Immature natural killer cell (primary cell): Measurements from ENCODE around the gene UBE3B. TPM values are rescaled to one million over a fixed set of nuclear protein-coding genes. Genes with fewer than 3 reads are reported as not detected.

Source experiments
- DNase-seq, 3 donors: peaks; one replicate each; pipeline ENCODE4 v3.0.0; 2022; ENCODE audit warnings: mixed read lengths in 1 of 3
- H3K27ac Mint-ChIP-seq, 6 donors: one replicate each; pipeline ENCODE4 v1.8.0; 2020; ENCODE audit warnings: mixed read lengths in 6 of 6, mild to moderate bottlenecking in 5 of 6, inconsistent platforms in 4 of 6, moderate library complexity in 3 of 6
- H3K27me3 Mint-ChIP-seq, 3 donors: one replicate each; pipeline ENCODE4 v1.8.0; 2020 to 2021; ENCODE audit warnings: low read depth in 3 of 3, mild to moderate bottlenecking in 3 of 3, mixed read lengths in 3 of 3, moderate library complexity in 3 of 3, inconsistent platforms in 1 of 3
- H3K36me3 Mint-ChIP-seq, 3 donors: one replicate each; pipeline ENCODE4 v1.8.0; 2020; ENCODE audit warnings: mixed read lengths in 3 of 3, inconsistent platforms in 2 of 3, mild to moderate bottlenecking in 2 of 3
- H3K4me1 Mint-ChIP-seq, 2 donors: one replicate each; pipeline ENCODE4 v1.8.0; 2020; ENCODE audit warnings: inconsistent platforms in 2 of 2, mild to moderate bottlenecking in 2 of 2, mixed read lengths in 2 of 2, moderate library complexity in 1 of 2
- H3K4me3 Mint-ChIP-seq, 5 donors: one replicate each; pipeline ENCODE4 v1.8.0; 2020; ENCODE audit warnings: mild to moderate bottlenecking in 5 of 5, mixed read lengths in 5 of 5, inconsistent platforms in 3 of 5, moderate library complexity in 3 of 5
- H3K9me3 Mint-ChIP-seq, 6 donors: one replicate each; pipeline ENCODE4 v1.8.0; 2020; ENCODE audit warnings: mild to moderate bottlenecking in 6 of 6, mixed read lengths in 6 of 6, inconsistent platforms in 4 of 6, moderate library complexity in 3 of 6
- polyA plus RNA-seq, 3 donors: library from polyadenylated mRNA; unstranded; fragments of 300-500 nt; fragmentation: Illumina TruSeq; gene quantifications; one replicate each; pipeline ENCODE4 v1.2.3, GENCODE V29; 2021

UBE3B gene
- polyA plus RNA-seq, 3 donors from 2014 or later = 25.3 to 41.2 (median 34.2) TPM

DNA sequence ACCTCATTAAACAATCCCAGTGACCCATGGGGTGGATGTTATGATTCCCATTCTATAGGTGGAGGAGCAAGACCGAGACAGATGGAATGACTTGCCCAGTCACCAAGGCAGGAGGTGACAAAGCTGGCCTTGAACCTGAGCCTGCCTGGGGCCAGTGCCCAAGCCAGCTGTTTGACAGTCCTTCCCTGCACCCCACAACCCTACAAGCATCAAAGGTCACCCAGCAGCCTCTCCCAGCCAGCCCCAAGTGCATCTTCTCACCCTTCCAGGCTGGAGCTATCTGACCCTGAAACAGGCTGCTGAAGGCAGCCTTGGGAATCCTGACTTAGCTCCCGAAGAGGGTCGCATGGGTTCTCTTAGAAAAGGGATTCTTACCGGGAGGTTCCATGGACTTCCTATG is 75.5 kb downstream of the UBE3B start:
- Mint-ChIP-seq H3K27ac (peak overlapping the region in 2 of 6 donors; percentile 4 to 45), H3K4me1 (peaks cover 20 to 23% of the 10 kb centered on the region in 2 donors), H3K27me3 (peaks cover 1 to 2% (median 1%) of the 10 kb centered on the region in 3 donors), H3K36me3 (peaks cover 0 to 4% (median 3%) of the 10 kb centered on the region in 3 donors), H3K4me3 (no peak overlapping the region), H3K9me3 (no peaks in the 10 kb centered on the region)
- DNase-seq = no peak

- H3K4me3 Mint-ChIP-seq = no peak overlapping the region
- peaks cover 0 to 4% (median 3%) of the 10 kb centered on the region in 3 donors for H3K36me3 Mint-ChIP-seq
- H3K9me3 Mint-ChIP-seq = no peaks in the 10 kb centered on the region
- peaks cover 15 to 18% of the 10 kb centered on the region in 2 donors for H3K4me1 Mint-ChIP-seq
- DNase-seq = no peak
- H3K27me3 Mint-ChIP-seq = peaks cover 1 to 2% (median 1%) of the 10 kb centered on the region in 3 donors
- peak overlapping the region in 4 of 6 donors; percentile 3 to 45 (median 24) for H3K27ac Mint-ChIP-seq
Observed at GRCh38 chr12:109553483-109553882, 76.0 kb downstream of the UBE3B start.

DNA sequence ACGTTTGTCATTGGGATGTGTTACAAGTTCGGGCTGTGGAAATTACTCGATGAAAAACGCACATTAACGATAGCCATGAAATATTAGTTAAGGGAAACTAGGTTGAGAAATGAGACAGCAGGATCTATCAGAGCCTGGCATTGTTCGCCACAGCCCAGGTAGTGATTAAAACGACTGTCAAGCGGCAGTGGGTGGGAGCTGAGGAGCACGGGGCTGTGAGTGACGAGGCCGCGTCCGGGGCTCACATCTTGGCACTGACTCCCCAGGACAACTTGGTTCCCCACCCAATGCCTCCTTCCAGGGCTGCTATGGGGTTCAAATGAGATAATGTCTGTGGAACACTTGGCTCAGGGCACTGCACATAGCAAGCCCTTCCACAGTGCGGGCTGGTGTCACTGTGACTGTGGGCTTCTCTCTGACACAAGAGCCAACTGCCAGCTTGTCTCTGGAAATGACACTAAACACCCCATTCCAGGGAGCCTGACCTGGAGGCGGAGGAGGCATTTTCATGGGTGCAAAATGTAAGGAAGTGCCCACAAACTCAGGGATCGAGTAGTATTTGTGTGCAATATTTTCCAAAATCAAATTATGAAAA is 76.6 kb downstream of the UBE3B start:
- DNase-seq = no peak
- H3K27ac Mint-ChIP-seq = peak overlapping the region in 1 of 6 donors; percentile 29
- no peak overlapping the region for H3K4me3 Mint-ChIP-seq
- peaks cover 1 to 2% (median 1%) of the 10 kb centered on the region in 3 donors for H3K27me3 Mint-ChIP-seq
- H3K9me3 Mint-ChIP-seq = no peaks in the 10 kb centered on the region
- H3K36me3 Mint-ChIP-seq = peaks cover 0 to 6% (median 4%) of the 10 kb centered on the region in 3 donors
- H3K4me1 Mint-ChIP-seq = peaks cover 10 to 13% of the 10 kb centered on the region in 2 donors

DNA sequence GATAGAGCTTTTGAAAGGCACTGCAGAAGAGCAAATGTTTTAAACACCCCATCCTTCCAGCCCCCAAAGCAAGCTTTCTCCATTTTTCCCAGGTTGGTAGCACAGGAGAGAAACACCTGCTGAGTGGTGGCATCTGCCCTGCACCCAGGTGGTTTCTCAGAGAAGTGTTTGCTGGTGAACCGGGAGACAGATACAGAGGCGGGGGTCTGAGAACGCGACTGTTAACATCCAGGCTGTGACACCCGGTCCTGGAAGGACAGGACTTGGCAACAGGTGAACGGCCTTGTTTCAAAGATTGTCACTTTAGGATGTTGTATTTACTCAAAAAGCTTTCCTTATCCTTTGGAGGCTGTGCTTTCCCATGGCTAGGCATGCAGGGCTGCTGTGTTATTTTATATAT is 77.3 kb downstream of the UBE3B start:
- H3K4me1 Mint-ChIP-seq = peaks cover 2 to 6% of the 10 kb centered on the region in 2 donors
- H3K9me3 Mint-ChIP-seq = no peaks in the 10 kb centered on the region
- H3K27me3 Mint-ChIP-seq = peaks cover 0 to 2% (median 1%) of the 10 kb centered on the region in 3 donors
- no peak overlapping the region for H3K4me3 Mint-ChIP-seq
- H3K36me3 Mint-ChIP-seq = peaks cover 0 to 6% (median 4%) of the 10 kb centered on the region in 3 donors
- no peak overlapping the region for H3K27ac Mint-ChIP-seq
- no peak for DNase-seq

DNA sequence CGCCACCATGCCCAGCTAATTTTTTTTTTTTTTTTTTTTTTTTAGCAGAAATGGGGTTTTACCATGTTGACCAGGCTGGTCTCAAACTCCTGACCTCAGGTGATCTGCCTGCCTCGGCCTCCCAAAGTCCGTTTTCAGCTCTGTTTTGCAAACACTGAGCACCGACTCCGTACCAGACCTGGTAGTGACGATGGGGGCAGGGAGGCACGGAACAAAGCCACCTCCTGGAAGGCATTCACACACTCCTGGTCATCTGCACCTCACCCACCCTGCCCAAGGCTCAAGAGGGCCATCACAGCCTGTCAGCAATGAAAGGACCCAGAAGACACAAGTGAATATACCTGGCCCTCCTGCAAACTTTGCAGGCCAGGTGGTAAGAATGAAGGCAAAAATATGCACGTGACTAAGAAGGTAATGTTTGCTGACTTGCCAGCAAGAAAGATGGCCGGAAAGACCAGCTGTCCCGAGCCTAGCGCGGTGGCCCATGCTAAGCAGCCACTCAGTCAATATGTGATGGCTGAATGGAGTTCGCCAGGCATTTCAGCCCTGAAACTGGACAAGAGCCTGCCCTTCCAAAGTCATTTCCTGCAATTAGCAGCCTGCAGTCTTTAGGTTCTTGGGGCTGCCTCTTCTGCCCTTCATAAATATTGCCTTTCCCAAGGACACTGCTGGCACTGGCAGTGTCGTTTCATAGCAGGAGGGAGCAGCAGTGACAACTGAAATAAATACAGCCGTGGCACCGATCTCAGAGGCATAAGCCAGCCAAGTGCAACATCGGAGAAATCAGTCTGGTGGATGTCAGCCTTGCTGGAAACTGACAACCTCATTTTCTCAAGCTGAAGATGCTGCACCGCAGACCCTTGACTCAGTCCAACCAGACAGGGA is 78.2 kb downstream of the UBE3B start:
- Mint-ChIP-seq H3K4me3 (no peak overlapping the region), H3K9me3 (no peaks in the 10 kb centered on the region), H3K27ac (peak overlapping the region in 1 of 6 donors; percentile 45), H3K27me3 (peaks cover 0 to 2% (median 1%) of the 10 kb centered on the region in 3 donors), H3K36me3 (peaks cover 4 to 6% (median 6%) of the 10 kb centered on the region in 3 donors), H3K4me1 (peaks cover 2 to 6% of the 10 kb centered on the region in 2 donors)
- DNase-seq = no peak

DNA sequence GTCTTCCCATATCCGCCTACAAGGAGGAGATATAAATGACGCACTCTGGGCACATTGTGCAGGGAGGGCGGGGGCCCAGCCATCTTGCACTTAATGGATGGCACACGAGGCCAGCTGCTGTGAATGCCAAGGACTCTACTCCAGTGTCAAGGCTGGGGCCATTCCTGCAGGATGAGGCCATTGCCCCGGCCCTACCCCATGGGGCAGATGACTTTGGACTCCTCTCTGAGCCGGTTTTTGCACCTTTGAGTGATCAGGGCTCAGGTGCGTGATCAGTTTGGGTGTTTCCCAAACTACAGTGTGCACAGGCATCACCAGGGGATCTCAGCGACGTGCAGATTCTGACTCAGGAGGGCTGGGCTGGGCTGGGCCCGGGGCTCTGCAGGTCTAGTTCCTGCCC is 79.8 kb downstream of the UBE3B start:
- Mint-ChIP-seq H3K27ac (no peak overlapping the region), H3K4me1 (peaks cover 2 to 6% of the 10 kb centered on the region in 2 donors)

GRCh38 chr12:109557805-109558204 is 80.4 kb downstream of the UBE3B start:
- H3K9me3 Mint-ChIP-seq = no peaks in the 10 kb centered on the region
- DNase-seq = no peak
- no peak overlapping the region for H3K4me3 Mint-ChIP-seq
- peaks cover 0 to 1% (median 0%) of the 10 kb centered on the region in 3 donors for H3K27me3 Mint-ChIP-seq
- H3K36me3 Mint-ChIP-seq = peaks cover 8 to 17% (median 16%) of the 10 kb centered on the region in 3 donors
- peaks cover 0 to 6% of the 10 kb centered on the region in 2 donors for H3K4me1 Mint-ChIP-seq
- H3K27ac Mint-ChIP-seq = no peak overlapping the region

More for the DNA sequence above, 79.8 kb downstream of the UBE3B start:
- Mint-ChIP-seq H3K36me3 (peaks cover 5 to 12% (median 12%) of the 10 kb centered on the region in 3 donors), H3K4me3 (no peak overlapping the region), H3K9me3 (no peaks in the 10 kb centered on the region), H3K27me3 (peaks cover 0 to 3% (median 0%) of the 10 kb centered on the region in 3 donors)
- DNase-seq = no peak

DNA sequence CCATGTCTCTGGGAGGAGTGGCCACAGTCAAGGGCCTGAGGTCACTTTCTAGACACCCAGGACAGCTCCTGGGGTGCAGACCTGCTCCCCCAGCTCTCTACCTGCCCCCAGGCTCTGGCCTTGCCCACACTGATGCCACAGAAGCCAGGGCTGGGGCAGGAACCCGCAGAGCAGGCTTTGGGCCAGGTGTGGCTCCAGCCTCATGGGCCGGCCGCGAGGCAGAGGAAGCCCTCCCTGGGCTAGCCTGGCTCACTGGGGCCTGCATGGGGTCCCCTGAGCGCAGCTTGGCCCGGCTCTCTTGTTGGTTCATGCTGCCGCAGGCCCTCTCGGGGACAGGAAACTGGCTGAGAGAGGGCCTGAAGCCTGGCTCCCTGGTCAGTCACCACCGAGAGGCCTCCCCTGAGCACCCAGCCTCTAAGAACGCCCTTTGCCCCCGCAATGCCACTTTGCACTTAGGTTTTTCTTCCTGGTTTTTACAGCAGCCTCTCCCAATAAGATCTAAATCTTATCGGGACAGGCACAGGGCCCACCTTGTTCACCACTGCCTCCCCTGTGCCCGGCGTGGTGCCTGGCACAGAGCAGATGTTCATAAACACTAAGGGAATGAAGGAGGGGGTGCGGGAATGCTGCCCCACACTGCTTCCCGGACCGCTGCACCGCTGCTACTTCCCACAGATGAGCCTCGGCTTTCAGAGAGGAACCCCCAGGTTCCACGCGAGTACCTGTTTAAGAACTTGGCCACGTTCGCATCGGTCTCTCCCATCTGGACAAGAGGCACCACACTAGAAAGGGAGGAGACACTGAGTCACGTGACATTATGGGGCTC is 81.2 kb downstream of the UBE3B start:
- no peak overlapping the region for H3K4me3 Mint-ChIP-seq
- no peak for DNase-seq
- no peaks in the 10 kb centered on the region for H3K9me3 Mint-ChIP-seq
- peak overlapping the region in 1 of 6 donors; percentile 29 for H3K27ac Mint-ChIP-seq
- H3K36me3 Mint-ChIP-seq = peaks cover 8 to 17% (median 16%) of the 10 kb centered on the region in 3 donors
- H3K27me3 Mint-ChIP-seq = peaks cover 0 to 1% (median 0%) of the 10 kb centered on the region in 3 donors
- H3K4me1 Mint-ChIP-seq = peaks cover 0 to 6% of the 10 kb centered on the region in 2 donors

GRCh38 chr12:109559200-109559505 is 81.7 kb downstream of the UBE3B start:
- Mint-ChIP-seq H3K36me3 (peaks cover 8 to 17% (median 16%) of the 10 kb centered on the region in 3 donors), H3K9me3 (no peaks in the 10 kb centered on the region), H3K27me3 (peaks cover 0 to 1% (median 0%) of the 10 kb centered on the region in 3 donors), H3K4me3 (no peak overlapping the region), H3K27ac (no peak overlapping the region), H3K4me1 (peaks cover 0 to 6% of the 10 kb centered on the region in 2 donors)
- DNase-seq = no peak

- peaks cover 0 to 6% of the 10 kb centered on the region in 2 donors for H3K4me1 Mint-ChIP-seq
- DNase-seq = no peak
- peaks cover 8 to 17% (median 16%) of the 10 kb centered on the region in 3 donors for H3K36me3 Mint-ChIP-seq
- no peak overlapping the region for H3K27ac Mint-ChIP-seq
- H3K9me3 Mint-ChIP-seq = no peaks in the 10 kb centered on the region
- H3K27me3 Mint-ChIP-seq = peaks cover 0 to 1% (median 0%) of the 10 kb centered on the region in 3 donors
- no peak overlapping the region for H3K4me3 Mint-ChIP-seq
Observed at GRCh38 chr12:109559601-109560000, 82.2 kb downstream of the UBE3B start.

DNA sequence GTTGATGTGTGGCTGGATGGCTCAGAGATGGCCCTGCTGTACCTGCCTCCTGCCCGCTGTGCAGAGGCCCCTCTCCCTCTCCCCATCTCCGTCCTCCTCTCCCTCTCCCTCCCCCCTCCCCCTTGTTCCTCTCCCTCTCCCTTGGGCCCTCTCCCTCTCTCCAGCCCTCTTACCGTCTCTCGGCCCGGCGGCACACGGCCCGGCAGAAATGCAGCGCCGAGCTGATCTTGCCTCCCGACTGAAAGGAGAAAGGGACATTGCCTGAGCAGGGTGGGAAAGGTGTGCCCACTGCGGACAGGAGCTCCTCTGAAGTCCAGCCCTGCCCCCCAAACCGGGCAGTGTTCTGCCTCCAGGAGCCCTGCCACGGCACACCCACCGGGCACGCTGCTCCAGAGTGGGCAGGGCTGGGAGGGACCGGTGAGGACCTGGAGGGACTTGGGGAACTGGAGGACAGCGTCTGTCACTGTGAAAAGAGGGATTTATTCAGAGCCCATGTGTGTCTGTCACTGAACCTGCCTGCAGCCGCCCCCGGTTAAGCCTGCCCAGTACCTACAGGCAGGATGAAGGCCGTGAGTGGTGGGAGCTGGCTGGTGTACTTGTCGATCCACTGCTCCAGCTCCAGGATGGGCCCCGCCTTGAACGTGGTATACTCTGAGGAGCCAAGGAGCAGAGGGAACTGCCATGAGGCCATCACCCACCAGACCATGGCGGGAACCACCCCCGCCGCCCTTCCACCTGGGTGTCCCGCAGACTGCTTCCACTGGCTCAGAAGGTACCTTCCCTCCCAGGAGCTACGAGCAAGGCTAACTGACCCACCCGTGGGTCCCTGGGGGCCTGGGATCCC is 83.7 kb downstream of the UBE3B start:
- H3K27me3 Mint-ChIP-seq = peaks cover 0 to 1% (median 0%) of the 10 kb centered on the region in 3 donors
- DNase-seq = no peak
- peaks cover 8 to 20% (median 16%) of the 10 kb centered on the region in 3 donors for H3K36me3 Mint-ChIP-seq
- no peak overlapping the region for H3K4me3 Mint-ChIP-seq
- H3K9me3 Mint-ChIP-seq = no peaks in the 10 kb centered on the region
- H3K27ac Mint-ChIP-seq = no peak overlapping the region
- peaks cover 0 to 6% of the 10 kb centered on the region in 2 donors for H3K4me1 Mint-ChIP-seq

GRCh38 chr12:109561711-109562030 is 84.2 kb downstream of the UBE3B start:
- no peak overlapping the region for H3K27ac Mint-ChIP-seq

GRCh38 chr12:109562871-109563270 is 85.4 kb downstream of the UBE3B start:
- H3K9me3 Mint-ChIP-seq = no peaks in the 10 kb centered on the region
- H3K4me3 Mint-ChIP-seq = no peak overlapping the region
- H3K4me1 Mint-ChIP-seq = peaks cover 0 to 6% of the 10 kb centered on the region in 2 donors
- DNase-seq = no peak
- H3K27me3 Mint-ChIP-seq = peaks cover 0 to 1% (median 0%) of the 10 kb centered on the region in 3 donors
- no peak overlapping the region for H3K27ac Mint-ChIP-seq
- H3K36me3 Mint-ChIP-seq = peaks cover 4 to 25% (median 16%) of the 10 kb centered on the region in 3 donors

More at GRCh38 chr12:109561711-109562030, 84.2 kb downstream of the UBE3B start:
- Mint-ChIP-seq H3K4me3 (no peak overlapping the region), H3K36me3 (peaks cover 5 to 20% (median 16%) of the 10 kb centered on the region in 3 donors), H3K27me3 (peaks cover 0 to 1% (median 0%) of the 10 kb centered on the region in 3 donors), H3K9me3 (no peaks in the 10 kb centered on the region), H3K4me1 (peaks cover 0 to 6% of the 10 kb centered on the region in 2 donors)
- DNase-seq = no peak
